GM21381 (cell line): ENCODE results near the gene RYK.

Source experiments
- ATAC-seq: cut with Tn5 transposase; IDR thresholded peaks from one replicate; pipeline ENCODE4 v1.9.1; 2021; ENCODE audit warnings: mild to moderate bottlenecking, moderate library complexity; ENCODE audit not compliant: unreplicated experiment

RYK gene

DNA sequence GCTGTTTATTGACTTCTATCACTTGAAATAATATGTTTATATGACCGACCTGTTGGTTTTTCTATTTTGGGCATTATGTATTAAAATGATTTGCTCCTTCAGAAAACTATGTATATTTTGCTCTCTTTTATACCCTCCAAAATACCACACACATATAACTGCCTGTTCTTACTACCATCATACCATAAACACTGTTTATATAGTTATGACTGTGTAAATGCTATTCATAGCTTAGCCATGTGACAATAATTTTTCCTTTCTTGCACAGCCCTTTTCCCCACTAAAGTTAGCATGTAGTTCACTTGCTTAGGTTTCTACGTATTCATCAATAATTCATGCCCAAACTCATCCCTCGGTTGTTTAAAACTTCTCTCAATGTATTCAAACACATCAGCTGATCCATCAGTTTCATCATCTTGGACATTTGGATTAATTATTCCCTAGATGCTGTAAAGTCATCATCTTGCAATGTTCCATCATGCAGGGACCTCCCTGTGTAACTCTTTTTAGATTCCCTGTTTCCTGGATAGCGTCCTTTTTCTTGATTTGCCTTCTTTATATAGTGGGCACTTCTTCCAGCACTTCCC is 8.2 kb upstream of the RYK start:
- no peak for ATAC-seq

- ATAC-seq = no peak
Measured at GRCh38 chr3:134255404-134255803, 4.7 kb upstream of the RYK start.

- ATAC-seq = no peak
Measured at GRCh38 chr3:134253475-134254226, 3.0 kb upstream of the RYK start.

DNA sequence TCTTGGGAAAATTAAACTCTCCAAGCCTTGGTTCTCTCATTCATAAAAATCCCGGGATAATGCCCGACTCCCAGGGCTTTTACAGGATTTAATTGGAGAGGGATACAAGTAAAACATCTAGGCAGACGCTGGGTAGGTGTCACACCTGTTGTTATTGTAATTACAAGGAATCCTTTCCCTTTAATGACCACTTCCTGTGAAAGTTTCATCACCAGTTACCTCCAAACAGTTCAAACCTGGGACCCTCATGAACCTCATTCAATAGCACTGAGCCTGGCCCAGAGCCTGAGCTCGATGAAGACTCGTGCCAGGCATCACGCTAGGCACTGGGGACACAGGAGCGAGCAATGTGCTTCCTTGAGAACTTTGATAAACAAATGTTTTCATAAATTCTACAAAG is 2.1 kb upstream of the RYK start:
- no peak for ATAC-seq

- no peak for ATAC-seq
Measured at GRCh38 chr3:134251731-134252391, 1.2 kb upstream of the RYK start.

- peak; percentile 49 for ATAC-seq
Measured at GRCh38 chr3:134249935-134250716, 533 bp downstream of the RYK start.

DNA sequence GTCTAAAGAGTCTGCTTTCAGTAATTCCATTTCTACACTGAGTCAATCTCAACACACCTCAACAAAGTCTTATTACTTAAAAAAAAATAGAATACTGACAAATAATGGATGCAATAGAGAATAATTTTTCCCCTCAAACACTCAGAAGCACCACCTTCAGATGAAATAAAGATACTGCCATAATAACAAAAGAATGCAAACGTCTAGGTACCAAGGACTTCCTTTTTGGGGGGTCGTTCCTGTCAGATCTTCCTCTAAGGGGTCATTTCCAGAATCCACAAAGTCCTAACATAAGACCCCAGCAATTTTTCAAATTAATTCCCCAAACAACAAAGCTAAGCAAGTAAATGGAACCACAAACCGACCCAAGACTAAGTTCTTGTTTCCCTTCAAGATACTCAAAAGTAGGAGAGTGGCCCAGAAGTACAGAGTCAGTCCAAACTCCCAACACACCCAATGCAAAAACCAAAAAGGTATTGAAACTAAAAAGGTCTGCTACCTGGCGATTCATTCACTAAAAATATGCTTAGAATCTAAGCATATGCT is 1.3 kb downstream of the RYK start:
- ATAC-seq = no peak

- no peak for ATAC-seq
Measured at GRCh38 chr3:134244921-134245320, 5.7 kb downstream of the RYK start.

GRCh38 chr3:134242649-134243617 is 7.7 kb downstream of the RYK start:
- no peak for ATAC-seq

DNA sequence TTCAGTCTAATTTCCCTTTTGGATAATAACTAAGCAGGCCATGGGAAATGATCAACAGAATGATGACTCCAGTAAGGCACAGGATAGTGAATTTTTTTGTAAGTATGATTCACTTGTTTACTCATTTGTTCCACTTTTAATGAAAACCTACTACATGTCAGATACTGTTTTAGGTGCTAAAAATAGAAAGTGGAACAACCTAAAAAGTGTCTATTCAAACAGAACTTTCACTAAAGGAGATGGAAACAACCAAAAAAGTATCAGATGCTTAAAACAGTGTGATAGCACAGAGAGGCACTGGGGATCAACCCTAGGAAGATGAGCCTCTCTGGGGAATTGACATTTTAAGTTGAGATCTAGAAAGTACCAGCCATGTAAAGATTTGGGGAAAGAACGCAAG is 11.1 kb downstream of the RYK start:
- peak; percentile 65 for ATAC-seq

- ATAC-seq = no peak
Measured at GRCh38 chr3:134237454-134238145, 13.1 kb downstream of the RYK start.

DNA sequence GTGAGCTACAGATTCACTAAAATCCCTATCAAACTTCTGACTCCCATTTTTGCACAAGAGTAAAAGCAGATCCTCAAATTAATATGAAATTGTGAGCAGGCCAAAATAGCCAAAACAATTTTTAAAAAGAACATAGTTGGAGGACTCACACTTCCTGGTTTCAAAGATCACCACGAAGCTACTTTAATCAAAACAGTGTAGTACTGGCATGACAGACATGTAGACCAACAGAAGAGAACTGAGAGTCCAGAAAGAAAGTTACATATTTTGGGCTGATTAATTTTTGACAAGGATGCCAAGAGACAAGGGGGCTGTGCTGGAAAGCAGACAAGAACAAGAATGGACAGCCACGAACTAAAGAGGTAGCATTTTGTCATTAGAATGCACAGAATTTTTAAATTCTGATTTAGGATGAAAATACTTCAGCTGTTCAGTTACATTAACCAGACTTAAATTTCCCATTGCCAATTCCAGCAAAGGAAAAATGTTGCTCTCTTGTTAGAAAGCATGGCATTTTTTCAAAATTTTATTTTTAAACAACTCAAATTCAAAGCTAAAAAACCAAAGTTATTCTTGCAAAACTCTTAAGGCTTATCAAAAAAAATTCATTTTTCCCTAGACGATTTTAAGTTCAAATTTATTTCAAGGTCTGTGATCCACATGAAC is 14.0 kb downstream of the RYK start:
- peak; percentile 44 for ATAC-seq

DNA sequence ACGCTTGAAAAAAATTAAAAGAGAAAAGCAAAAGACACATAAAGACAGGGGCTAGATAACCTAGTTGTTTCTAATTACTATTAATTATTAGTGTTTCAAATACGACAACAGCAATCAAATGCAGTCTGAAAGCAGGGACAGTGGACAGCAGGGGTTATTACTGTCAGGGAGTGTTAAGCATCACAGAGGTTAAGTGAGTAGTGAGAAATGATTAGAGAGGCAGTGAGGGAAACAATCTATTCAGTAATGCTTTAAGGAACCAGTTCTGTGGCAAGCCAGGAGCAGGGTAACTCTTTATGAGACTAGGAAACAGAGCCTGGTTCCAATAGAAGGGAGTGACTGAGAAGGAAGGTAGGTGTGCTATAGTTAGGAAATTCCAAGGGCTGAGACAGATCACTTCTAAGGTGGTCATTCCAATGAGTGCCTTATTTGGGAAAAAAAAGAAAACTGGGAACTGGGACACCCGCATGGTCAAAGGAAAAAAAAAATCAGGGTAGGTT is 15.0 kb downstream of the RYK start:
- no peak for ATAC-seq

GRCh38 chr3:134232951-134233350 is 17.7 kb downstream of the RYK start:
- ATAC-seq = no peak

- ATAC-seq = no peak
Measured at GRCh38 chr3:134232151-134232550, 18.5 kb downstream of the RYK start.

DNA sequence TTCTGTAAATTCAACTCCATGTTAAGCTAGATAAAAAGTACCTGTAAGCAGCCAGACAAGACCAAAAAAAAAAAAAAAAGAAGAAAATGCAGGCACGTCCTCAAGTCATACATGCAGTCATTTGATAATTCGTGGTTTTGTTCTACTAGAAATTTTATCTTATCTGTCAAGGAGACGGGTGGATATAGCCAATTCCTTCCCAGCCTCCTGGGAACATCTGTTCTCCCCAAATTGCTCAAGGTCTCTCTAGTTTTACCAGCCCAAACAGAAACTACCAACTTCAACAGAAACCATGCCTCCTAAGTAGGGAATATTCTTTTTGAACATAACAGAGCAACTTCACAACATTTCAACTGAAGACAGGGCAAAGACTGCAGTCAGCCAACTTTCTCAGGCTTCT is 19.5 kb downstream of the RYK start:
- no peak for ATAC-seq

GRCh38 chr3:134229038-134229437 is 21.6 kb downstream of the RYK start:
- no peak for ATAC-seq

DNA sequence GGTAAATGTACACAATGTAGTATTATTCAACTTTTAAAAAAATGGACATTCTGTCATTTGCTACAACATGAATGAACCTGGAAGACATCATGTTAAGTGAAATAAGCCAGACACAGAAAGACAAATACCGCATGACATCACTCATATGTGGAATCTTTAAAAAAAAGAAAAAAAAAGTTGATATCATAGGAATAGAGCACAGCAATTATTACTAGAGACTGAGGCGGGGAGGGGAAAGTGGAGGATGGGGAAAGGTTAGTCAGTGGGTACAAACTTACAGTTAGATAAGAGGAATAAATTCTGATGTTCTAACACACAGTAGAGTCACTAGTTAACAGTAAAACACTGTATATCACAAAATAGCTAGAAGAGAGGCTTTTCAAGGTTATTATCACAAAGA is 22.2 kb downstream of the RYK start:
- ATAC-seq = no peak

- no peak for ATAC-seq
Measured at GRCh38 chr3:134228035-134228434, 22.6 kb downstream of the RYK start.
